Upper lobe of left lung (tissue), 4 donors: ENCODE data around the gene DYSF.

Experiments used
- EP300 ChIP-seq, 4 donors: sonication (generic); formaldehyde crosslinking; IDR thresholded peaks; one replicate each; pipeline ENCODE4 v1.5.1; 2017; ENCODE audit warnings: antibody characterized with exemption in 4 of 4, control low read depth in 2 of 4
- POLR2A ChIP-seq, 4 donors: fragments of 450-650 bp; IDR thresholded peaks; one replicate each; pipeline ENCODE4 v1.5.1; 2016 to 2017; ENCODE audit warnings: antibody characterized with exemption in 4 of 4, mild to moderate bottlenecking in 2 of 4
- TF ChIP-seq, protein P1 (sequence below), 6 experiments: fragments of 450-650 bp in 4 of 6; fragments of 200-600 bp in 2 of 6; sonication (generic) in 2 of 6; IDR thresholded peaks; one replicate each; pipeline ENCODE4 v1.5.1; 2016 to 2019; ENCODE audit warnings: antibody characterized with exemption in 6 of 6

GRCh38 chr2:71532327-71532726, 79.0 kb downstream of the DYSF start:
- TF ChIP-seq, protein P1, sequence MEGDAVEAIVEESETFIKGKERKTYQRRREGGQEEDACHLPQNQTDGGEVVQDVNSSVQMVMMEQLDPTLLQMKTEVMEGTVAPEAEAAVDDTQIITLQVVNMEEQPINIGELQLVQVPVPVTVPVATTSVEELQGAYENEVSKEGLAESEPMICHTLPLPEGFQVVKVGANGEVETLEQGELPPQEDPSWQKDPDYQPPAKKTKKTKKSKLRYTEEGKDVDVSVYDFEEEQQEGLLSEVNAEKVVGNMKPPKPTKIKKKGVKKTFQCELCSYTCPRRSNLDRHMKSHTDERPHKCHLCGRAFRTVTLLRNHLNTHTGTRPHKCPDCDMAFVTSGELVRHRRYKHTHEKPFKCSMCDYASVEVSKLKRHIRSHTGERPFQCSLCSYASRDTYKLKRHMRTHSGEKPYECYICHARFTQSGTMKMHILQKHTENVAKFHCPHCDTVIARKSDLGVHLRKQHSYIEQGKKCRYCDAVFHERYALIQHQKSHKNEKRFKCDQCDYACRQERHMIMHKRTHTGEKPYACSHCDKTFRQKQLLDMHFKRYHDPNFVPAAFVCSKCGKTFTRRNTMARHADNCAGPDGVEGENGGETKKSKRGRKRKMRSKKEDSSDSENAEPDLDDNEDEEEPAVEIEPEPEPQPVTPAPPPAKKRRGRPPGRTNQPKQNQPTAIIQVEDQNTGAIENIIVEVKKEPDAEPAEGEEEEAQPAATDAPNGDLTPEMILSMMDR (IDR thresholded peaks at IDR 0.05) = no peak
- TF ChIP-seq POLR2A (IDR thresholded peaks at IDR 0.05) (no peak), EP300 (IDR thresholded peaks at IDR 0.05) (no peak)
